Inflammatory macrophage treated with lipopolysaccharide for 1 hour (primary cell): ENCODE data around the gene PELI1.
A peak's percentile ranks its signal among the peaks of the same experiment; 100 is the strongest.

Experiments used
- DNase-seq, 2 donors: peaks; one replicate each; pipeline ENCODE4 v3.0.0-alpha.2; 2020 to 2022

PELI1 gene, protein sequence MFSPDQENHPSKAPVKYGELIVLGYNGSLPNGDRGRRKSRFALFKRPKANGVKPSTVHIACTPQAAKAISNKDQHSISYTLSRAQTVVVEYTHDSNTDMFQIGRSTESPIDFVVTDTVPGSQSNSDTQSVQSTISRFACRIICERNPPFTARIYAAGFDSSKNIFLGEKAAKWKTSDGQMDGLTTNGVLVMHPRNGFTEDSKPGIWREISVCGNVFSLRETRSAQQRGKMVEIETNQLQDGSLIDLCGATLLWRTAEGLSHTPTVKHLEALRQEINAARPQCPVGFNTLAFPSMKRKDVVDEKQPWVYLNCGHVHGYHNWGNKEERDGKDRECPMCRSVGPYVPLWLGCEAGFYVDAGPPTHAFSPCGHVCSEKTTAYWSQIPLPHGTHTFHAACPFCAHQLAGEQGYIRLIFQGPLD

DNA sequence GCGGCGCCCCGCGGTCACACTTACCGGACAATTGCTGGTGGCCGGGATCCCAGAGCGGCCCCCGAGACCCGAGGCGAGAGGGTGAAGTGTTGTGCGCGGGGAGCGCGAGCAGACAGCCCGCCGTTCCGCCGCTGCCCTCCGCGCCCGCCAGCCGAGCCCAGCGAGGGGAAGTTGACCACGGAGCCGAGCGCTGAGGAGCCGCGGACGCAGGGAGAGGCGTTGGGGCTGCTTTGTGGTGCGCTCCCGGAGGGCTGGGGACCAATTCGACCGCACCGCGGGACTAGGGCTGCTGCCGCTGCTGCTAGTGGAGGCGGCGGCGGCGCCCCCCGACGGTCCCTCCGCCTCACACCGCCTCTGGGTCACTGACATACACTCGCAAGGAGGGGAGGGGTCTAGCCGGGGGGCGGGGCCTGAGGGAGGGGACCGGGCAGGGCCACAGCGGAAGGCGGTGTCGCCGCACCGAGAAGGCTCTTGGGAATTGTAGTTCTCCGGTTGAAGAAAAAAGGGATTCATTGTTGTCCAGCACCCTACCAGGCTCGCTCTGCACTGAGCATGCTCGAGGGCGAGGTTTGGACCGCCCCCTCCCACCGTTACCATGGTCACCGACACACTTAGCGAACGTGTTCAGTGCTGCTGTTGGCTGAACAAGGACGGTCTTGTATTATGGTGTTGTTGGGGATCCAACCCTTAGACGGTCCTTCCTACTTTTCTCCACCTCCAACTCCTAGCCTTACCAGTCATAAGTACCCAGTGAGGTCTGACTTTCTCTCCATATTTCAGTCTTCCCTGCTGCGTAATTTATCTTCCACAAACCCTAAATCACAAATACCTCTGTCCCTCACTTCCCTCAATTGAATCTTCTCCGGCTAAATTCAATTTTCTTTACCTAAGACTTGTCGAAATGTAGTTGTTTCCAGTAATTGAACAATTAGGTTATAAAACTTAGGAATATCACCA is at the start of gene PELI1:
Gene PELI1, minus strand, starts transcription at position 364 of the 957 bp plus-strand sequence. CDS start 36,110 bp downstream, outside the sequence.
- DNase-seq: peak; percentile 93 to 95

DNA sequence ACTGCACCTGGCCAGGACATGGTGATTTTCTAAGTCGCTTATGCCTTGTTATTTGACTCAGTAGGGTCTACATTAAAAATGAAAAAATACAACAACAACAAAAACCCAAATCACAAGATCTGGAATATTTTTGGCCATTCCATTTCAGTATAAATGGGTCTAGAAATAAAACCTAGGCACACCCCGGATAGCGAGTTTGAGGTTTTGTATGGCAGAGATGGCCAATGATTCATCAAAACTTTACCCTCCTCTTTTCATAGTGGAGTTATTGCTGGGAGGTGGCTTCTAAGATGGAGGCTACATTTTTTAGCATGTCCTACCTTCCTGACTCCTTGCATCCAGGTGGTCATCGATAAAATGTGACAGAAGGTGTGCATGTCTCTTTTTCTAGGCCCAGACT is 49.3 kb upstream of the PELI1 start:
- DNase-seq: peak in 1 of 2 donors; percentile 46

DNA sequence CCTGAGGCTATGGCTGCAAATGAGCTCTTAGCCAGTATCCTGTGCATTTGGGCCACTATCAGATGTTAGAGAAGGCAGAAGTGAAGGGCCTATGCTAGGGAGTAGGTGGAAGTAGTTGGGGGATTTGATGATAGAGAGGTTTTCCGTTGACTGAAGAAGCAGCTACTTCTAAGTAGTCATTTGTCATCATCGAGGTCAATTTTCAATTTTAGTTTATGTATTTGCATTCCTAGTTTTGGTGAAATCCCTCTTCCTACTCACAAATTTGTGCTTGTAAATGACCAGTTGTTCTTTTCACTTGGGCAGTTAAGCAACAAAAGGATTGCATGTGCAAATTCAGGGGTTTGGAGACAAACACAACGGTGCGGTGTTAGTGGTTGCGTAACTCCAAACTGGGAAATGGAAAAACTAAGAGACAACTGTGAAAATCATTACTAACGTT is 48.5 kb upstream of the PELI1 start:
- peak; percentile 97 for DNase-seq

DNA sequence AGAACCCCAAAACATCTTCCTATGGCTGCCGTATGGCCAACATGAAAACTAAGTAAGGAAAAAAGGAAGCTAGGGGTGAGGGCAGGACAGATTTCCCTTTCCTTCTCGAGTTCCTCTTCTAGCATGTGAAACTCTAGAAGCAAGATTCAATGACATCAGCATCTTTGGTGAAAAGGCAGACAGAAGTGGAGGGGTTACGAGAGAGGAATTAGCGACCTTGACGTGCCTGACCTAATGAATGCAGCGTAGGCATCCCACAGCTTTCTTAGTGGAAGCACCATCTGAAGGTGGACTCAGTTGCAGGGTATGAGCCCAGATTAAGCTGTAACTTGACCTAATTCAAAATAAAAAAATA is 47.9 kb upstream of the PELI1 start:
- peak; percentile 98 for DNase-seq

DNA sequence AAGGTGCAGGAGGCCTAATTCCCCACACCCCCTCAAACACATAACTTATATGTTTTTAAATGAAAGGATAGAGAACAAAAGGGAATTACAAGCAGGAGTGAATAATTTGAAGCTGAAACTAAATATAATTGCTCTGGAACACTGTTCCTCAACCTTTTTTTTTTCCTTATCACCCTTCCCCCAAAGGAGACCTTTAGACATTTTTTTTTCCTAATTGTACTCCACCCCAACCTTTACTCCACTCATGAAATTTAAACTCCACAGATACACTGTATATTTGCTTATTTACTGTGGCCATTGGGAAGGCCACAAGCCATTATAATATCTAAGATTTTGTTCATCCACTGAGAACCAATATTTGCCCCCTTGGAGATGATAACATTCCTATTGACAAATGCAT is 45.4 kb upstream of the PELI1 start:
- no peak for DNase-seq

DNA sequence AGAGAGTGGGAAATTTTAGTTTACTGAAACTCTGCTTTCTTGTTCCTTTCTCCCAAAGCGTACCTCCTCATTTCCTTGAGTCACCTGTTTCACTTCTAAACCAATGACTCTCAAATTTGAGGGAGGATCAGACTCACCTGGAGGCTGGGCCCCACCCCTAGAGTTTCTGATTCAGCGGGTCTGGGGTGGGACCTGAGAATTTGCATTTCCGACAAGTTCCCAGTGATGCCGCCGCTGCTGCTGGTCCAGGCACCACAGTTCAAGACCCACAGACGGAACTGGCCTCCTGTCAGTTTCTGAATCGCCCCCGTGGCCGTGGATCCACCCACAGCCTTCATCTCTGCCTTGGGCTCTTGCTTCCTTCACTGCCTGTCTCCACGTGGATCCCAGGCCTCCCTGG is 44.9 kb upstream of the PELI1 start:
- DNase-seq: no peak

DNA sequence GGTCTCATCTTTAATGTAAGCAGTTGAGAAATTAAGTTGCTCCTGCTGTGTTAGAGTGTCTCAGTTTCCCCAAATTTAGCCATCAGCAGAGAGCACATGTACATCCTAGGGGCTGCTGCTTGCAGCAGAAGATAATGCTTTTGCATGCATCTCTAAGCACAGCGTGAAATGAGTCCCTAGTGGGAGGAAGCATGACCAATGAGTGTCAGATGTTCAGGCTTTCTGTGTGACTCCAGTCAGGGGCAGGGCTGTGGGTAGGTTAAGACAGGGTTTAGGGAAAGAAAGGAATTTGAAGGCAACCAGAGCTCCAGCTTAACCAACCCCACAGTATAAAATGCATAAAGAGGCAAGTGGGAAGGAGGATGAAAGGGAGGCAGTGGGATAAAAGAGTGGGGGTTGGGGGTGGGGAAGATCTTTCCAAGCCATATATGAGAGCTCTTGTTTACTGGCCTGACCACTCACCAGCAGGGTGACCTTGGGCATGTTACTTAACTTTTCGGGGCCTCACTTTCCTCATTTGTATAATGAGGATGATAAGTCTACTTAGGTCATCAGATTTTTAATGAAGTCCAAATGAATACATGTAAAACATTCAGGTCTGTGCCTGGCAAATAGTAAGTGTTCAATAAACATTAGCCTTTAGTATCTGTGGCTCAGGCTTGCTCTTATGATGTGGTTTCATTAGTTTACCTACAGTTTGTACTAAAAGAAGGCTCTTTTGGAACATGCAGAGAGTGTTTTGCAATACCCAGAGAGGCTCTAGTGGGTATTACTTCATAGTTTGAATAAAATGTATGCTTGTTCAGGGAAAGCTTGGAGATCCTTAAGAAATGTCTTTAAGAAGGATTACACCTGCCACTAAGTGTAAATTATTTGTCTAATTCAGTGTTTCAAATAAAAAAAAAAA is 42.7 kb upstream of the PELI1 start:
- peak; percentile 59 to 65 for DNase-seq

DNA sequence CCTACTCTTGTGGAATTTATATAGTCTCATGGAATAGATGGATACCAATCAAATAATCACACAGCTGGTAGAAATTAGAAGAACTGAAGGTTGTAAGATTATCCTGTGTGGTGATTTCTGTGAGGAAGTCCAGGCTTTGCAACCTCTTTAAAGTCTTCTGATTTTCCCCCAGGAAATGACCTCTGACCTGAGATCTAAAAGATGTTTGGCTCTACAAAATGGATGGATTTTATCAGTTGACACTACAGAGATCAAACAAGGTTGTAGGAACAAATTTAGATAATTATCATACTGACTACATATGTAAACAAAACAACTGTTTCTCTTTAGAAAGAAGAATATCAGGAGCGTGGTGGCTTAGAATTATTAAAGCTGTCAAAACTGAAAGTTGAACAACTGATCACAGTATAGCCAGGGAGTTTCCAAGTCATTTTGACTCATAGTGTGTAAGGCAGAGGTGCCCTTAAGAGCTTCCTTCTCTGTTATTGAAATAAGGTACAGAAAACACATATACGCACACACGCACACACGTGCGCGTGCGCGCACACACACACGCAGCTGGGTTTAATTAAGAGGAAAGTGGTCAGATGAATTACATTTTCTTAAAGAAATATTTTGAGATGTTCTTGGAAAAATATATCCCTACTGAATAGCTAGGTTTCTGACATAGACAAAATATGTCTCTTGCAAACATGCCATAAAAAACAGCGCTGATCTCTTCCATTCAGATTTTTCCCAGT is 35.5 kb upstream of the PELI1 start:
- DNase-seq: peak in 1 of 2 donors; percentile 66

DNA sequence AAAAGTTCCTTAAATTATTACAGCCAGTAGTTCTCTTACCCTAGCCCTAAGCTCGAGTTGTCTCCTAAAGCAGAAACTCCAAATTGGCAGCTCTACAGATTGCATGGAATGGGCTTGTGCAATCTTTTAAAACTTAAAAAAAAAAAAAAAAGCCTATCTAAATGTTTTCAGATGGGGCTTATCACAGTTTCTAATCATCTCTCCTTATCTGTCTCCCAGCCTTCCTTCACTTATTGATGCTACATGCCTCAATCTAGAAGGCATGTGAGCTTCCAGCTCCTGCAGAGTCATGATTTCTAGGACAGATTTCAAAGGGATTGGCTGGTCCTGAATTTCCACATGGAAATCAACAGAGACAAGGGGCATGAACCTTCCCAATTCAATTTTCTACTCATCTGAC is 33.1 kb upstream of the PELI1 start:
- no peak for DNase-seq

DNA sequence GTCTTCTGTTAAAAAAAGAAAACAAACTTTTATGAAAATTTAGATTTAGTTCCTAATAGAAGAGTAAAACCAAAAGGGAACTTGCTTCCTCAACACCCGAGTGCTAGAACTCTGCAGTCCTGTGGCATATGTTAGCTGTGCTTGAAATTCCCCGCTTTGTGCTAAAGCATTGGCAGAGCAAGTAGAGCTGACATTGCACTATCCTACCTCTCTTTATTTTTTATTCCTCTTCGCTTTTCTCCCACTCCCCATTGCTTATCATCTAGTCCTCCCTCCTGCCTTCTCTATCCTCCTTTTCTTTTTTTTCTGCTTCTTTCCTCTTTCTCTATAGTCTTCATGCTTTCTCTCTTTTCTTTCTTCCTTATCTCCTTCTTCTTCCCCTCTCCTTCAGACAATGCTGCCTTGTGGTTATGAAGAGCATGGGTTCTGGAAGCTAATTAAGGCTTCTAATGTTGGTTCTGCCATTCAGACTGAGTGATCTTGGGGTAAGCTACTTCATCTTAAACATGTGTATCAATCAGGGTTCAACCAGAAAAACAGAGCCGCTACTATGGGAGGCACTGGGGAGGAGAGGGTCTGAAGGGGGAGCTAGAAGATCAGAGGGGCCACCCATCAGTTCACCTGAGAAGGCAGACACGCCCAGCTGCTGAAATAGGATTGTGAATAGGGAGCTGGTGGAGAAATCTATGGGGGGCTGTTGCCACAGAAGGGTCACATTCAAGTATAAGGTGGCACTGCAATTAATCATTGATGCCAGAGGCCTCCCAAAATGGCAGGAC is 31.4 kb upstream of the PELI1 start:
- DNase-seq: no peak

DNA sequence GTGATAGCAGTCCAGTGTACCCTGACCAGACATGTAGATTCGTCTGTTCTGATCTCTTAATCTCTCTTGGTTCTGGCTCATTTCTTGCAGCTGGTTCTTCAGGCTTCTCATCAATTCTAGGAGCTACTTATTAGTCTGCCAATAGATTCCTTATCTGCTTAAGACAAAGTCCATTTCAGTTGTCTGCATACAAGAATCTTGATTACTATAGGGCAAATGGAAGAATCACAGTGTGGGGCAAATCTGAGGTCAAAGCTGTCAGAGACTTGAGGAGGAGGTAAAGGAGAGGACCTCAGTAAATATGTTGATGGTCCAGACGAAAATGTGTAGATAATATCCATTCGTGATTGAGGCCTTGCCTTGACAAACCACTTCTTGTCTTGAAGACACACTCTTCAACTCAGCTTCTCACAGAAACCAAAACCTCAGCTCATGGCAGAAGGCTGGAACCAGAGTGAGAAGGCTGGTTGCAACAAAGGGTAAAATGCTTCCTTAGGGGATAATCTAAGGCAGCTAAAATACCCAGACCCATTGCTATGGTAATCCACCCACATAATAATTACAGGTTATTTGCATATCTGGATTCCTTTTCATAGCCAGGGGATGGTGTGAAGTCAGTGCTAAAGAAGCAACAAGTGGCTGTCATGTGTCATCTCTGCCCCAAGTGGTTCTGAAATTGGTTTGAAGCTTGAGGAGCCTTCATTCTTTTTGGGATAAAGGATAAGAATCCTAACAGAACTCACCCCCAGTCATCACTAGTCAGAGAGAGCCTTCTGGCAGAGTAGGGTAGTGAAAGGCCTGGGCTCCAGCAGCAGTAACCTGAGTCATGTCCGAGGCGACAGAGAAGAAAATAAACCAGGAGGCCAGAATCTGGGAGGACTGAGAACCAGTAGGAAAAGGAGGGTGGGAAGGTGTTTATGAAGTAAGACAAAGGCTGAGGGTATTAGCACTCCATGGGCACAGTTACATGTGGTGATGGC is 29.2 kb upstream of the PELI1 start:
- peak in 1 of 2 donors; percentile 20 for DNase-seq

DNA sequence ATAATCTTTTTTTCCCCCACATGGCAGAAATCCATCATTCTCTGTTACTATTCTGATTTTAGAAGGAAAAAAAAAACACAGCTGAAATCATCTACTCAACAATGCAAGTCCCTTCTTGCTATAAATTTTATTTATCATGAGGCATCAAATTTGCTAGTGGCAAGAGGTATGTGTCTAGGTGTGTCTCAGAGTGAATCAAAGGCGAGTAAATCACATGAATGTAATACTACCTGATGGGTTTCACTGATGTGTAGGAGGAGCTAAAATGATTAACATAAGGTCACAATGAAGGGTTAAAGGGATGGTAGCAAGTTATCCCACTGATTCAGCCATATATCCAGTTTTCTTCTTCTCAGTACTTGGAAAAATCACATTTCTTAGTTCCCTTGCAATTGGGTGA is 24.5 kb upstream of the PELI1 start:
- DNase-seq: no peak

DNA sequence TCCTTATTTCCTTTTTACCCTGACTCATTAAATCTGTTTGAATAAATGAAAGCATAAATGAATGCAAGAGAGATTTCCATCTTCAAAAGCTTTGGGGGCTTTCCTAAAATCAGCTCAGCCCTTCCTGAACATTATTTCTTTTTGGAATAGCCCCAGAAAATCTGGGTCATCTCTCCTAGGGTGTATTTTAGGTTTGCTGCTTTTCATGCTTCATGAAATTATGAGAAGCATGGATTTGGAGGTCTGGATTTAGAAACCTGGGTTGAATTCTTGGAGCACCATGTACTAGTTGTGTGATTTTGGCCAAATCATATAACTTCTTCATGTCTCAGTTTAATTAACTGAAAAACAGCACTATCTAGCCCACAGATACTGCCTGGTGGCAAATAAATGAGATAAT is 24.0 kb upstream of the PELI1 start:
- DNase-seq: no peak

DNA sequence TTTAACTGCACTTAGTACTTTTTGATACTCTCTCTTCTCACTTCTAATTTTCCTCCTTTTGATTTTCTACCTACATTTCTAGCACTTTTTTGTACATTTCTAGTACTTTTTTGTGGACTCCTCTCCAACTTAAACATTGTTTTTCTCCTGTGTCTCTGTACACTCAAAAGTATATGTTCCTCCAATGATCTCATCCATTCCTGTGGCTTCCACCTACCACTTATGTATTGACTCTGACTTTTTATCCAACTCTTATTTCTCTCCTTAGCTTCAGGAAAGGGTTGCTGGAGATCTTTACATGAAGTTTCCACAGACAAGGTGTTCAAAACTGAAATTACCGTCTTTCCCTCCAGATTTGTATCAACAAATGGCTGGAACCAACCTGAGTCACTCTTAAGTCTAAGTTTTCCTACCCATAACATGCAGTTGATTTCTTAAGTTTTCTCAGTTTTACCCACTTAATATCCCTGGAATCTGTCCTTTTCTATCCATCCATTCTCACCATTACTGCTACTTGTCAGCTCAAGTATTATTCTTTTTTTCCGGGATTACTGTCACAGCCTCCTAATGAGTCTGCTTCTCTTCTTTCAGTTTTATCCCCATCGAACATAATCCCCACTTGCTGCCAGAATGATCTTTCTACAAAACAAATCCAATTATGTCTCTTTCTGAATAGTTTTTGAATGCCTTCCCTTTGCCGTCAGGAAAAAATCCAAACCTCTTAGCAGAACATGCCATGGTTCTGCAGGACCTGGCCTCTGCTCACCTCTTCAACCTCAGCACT is 22.6 kb upstream of the PELI1 start:
- peak in 1 of 2 donors; percentile 20 for DNase-seq

DNA sequence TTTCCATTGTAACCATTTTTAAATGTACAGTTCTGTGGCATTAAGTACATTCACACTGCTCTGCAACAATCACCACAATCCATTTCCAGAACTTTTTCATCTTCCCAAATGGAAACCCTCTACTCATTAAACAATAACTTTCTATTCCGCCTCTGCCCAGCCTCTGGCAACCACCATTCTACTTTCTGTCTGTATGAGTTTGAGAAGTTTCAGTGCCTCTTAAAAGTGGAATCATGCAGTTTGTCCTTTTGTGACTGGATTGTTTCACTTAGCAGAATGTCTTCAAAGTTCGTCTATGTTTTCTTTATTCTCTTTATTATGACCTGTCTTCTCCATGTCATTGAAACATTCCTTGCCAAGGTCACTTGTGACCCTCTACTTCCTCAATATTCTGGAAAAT is 22.0 kb upstream of the PELI1 start:
- no peak for DNase-seq

DNA sequence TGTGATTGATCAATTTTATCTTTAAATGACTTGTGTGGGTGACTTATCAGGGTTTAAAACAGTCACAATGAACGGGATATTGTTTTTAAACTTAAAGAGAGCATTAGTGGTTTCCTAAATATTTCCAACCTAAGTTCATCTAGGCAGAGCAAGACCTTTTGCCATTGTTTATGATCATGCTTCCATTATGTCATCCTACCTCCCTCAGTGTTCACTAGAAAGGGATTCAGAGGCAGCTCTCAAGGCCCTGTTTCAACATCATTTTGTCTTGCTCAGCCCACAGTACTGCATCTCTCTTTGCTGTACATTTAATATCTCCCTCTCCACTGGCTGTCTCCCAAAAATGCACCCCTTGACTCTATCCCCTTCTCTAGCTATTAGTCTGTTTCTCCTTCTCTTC is 21.5 kb upstream of the PELI1 start:
- DNase-seq: peak; percentile 18 to 79

DNA sequence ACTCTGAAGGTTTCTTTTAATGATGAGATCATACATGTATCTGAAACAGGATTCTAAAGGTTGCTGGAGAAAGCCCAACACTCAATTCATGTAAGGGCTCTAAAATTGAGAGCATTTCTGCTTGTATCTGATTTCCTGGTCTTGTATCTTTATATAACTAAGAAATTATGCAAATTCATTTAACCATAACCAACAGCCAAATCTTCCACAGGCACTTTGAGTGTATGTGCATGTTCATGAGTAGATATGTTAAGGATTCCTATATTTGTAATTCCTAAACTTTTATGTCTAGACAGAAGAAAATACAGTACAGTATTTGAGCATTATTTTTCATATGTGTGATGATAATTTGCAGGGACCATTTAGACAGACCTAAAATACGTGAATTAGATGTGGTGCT is 20.4 kb upstream of the PELI1 start:
- DNase-seq: no peak

DNA sequence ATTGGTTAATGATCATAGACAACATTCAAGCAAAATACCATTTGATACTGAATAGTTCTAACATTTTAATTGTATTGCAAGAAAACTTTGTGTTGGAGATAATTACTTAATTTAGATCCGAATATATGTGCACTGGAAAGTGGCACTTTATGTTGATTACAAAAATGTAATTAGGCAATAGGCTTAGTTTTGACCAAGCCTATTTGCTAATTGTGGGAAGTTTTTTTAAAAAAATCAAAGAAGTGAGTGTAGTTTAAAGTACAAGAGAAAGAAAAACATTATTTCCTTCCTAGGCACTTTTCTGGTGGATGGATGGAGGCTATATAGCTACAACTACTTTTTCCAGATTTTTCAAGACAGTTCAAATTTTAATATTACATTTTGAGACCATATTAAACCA is 18.3 kb upstream of the PELI1 start:
- DNase-seq: peak; percentile 59 to 60

DNA sequence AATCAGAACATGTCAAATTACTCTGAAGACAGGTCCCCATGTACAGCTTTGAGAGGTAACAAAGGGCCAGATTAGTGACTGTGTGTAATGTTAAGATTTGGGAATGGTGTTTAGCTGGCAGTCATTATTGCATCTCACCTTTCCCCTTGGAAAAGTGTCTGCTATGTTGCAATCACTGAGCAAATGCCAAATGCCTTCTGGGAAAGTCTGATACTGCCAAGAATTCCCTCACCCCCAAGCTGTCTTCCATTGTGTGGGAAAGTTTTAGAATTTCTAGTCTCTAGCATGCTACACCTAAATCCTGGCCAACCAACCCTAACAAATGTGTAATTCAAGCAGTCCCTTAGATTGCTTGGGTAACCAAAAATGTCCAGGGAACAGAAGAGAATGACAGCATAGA is 13.6 kb upstream of the PELI1 start:
- DNase-seq: no peak
